ENCODE measurements around the gene NPAS2. TPM values are rescaled to one million over a fixed set of nuclear protein-coding genes. Genes with fewer than 3 reads are reported as not detected.

NPAS2 gene
- total RNA-seq, 1 donor from 2014 or later, result 39.4 TPM

GRCh38 chr2:100832885-100833284, 12.9 kb downstream of the NPAS2 start:
- H3K9me3 ChIP-seq (ENCODE audit: low read depth), result no peaks in the 10 kb centered on the region
- H2AFZ ChIP-seq (replicated peaks), result no peak overlapping the region
- H3K36me3 ChIP-seq, result no peaks in the 10 kb centered on the region
- no peak overlapping the region for H3K4me2 ChIP-seq
- no peaks in the 10 kb centered on the region for H4K20me1 ChIP-seq (ENCODE audit: low read depth)
- Mint-ChIP-seq H3K27me3 (ENCODE audit: insufficient read depth, low read depth) (peaks cover 5% of the 10 kb centered on the region), H3K27ac (no peak overlapping the region), H3K4me3 (no peak overlapping the region), H3K4me1 (no peaks in the 10 kb centered on the region), H3K9me3 (peaks cover 11% of the 10 kb centered on the region), H3K36me3 (no peaks in the 10 kb centered on the region)
- no peaks in the 10 kb centered on the region for H3K79me2 ChIP-seq (ENCODE audit: low read depth)
- H3K9ac ChIP-seq, result no peak overlapping the region
- TF ChIP-seq CTCF (IDR thresholded peaks at IDR 0.05), result no peak
- no peak for TF ChIP-seq EZH2 (IDR thresholded peaks at IDR 0.05)
- TF ChIP-seq EZH2phosphoT487 (IDR thresholded peaks at IDR 0.05), result no peak
- no peak overlapping the region for H3K27ac ChIP-seq
- H3K4me1 ChIP-seq, result no peaks in the 10 kb centered on the region
- DNase-seq (ENCODE audit: low spot score), result no peak
- H3K4me3 ChIP-seq, result no peak overlapping the region
- no peaks in the 10 kb centered on the region for H3F3A ChIP-seq (ENCODE audit: low read depth)
- no peaks in the 10 kb centered on the region for H3K27me3 ChIP-seq

- Mint-ChIP-seq H3K4me1 (no peaks in the 10 kb centered on the region), H3K27me3 (ENCODE audit: insufficient read depth, low read depth) (peaks cover 5% of the 10 kb centered on the region), H3K36me3 (no peaks in the 10 kb centered on the region), H3K27ac (no peak overlapping the region), H3K9me3 (peaks cover 7% of the 10 kb centered on the region), H3K4me3 (no peak overlapping the region)
- no peaks in the 10 kb centered on the region for H3F3A ChIP-seq (ENCODE audit: low read depth)
- no peaks in the 10 kb centered on the region for H3K9me3 ChIP-seq (ENCODE audit: low read depth)
- no peak overlapping the region for H3K27ac ChIP-seq
- H3K4me3 ChIP-seq, result no peak overlapping the region
- no peaks in the 10 kb centered on the region for H4K20me1 ChIP-seq (ENCODE audit: low read depth)
- H3K27me3 ChIP-seq, result no peaks in the 10 kb centered on the region
- H3K9ac ChIP-seq, result no peak overlapping the region
- no peak overlapping the region for H2AFZ ChIP-seq (replicated peaks)
- no peaks in the 10 kb centered on the region for H3K36me3 ChIP-seq
- TF ChIP-seq EZH2phosphoT487 (IDR thresholded peaks at IDR 0.05), result no peak
- TF ChIP-seq CTCF (IDR thresholded peaks at IDR 0.05), result no peak
- no peak for TF ChIP-seq EZH2 (IDR thresholded peaks at IDR 0.05)
- no peak for DNase-seq (ENCODE audit: low spot score)
- no peaks in the 10 kb centered on the region for H3K79me2 ChIP-seq (ENCODE audit: low read depth)
- no peak overlapping the region for H3K4me2 ChIP-seq
- no peaks in the 10 kb centered on the region for H3K4me1 ChIP-seq
These were observed 13.4 kb downstream of the NPAS2 start for GRCh38 chr2:100833331-100833730.

GRCh38 chr2:100834221-100834620, 14.3 kb downstream of the NPAS2 start:
- TF ChIP-seq CTCF (IDR thresholded peaks at IDR 0.05), result no peak
- no peak for TF ChIP-seq EZH2 (IDR thresholded peaks at IDR 0.05)
- no peak for TF ChIP-seq EZH2phosphoT487 (IDR thresholded peaks at IDR 0.05)
- no peak overlapping the region for H3K4me3 Mint-ChIP-seq
- H3K4me1 Mint-ChIP-seq, result no peaks in the 10 kb centered on the region
- DNase-seq (ENCODE audit: low spot score), result no peak
- Histone ChIP-seq H3K79me2 (ENCODE audit: low read depth) (no peaks in the 10 kb centered on the region), H2AFZ (replicated peaks) (no peak overlapping the region), H3F3A (ENCODE audit: low read depth) (no peaks in the 10 kb centered on the region), H3K4me2 (no peak overlapping the region), H3K27me3 (no peaks in the 10 kb centered on the region), H3K9me3 (ENCODE audit: low read depth) (no peaks in the 10 kb centered on the region), H4K20me1 (ENCODE audit: low read depth) (no peaks in the 10 kb centered on the region), H3K27ac (no peak overlapping the region), H3K36me3 (no peaks in the 10 kb centered on the region), H3K9ac (no peak overlapping the region), H3K4me1 (no peaks in the 10 kb centered on the region), H3K4me3 (no peak overlapping the region)
- H3K27me3 Mint-ChIP-seq (ENCODE audit: insufficient read depth, low read depth), result peaks cover 5% of the 10 kb centered on the region
- no peaks in the 10 kb centered on the region for H3K36me3 Mint-ChIP-seq
- H3K9me3 Mint-ChIP-seq, result peaks cover 2% of the 10 kb centered on the region
- no peak overlapping the region for H3K27ac Mint-ChIP-seq
